OCI-LY3 (cell line): ENCODE results near the gene GJA8.
A peak's percentile ranks its signal among the peaks of the same experiment; 100 is the strongest.

ENCODE experiments used
- H2AFZ ChIP-seq: fragments of 200-600, 300-600 bp; shearing (Covaris generic); 2 replicates; pipeline ENCODE4 v1.6.0; 2014; ENCODE audit warnings: antibody characterized with exemption, low read depth, low read length
- H3K27ac ChIP-seq: fragments of 200-600, 300-600 bp; sonication (generic); 2 replicates; pipeline ENCODE4 v1.5.1; 2014; ENCODE audit warnings: mild to moderate bottlenecking, low read length, moderate library complexity, mixed read lengths
- H3K27me3 ChIP-seq: fragments of 200-600, 300-600 bp; sonication (generic); 2 replicates; pipeline ENCODE4 v1.6.1; 2014; ENCODE audit warnings: low read depth, low read length, mixed read lengths
- H3K36me3 ChIP-seq: fragments of 200-600, 300-600 bp; sonication (generic); replicated peaks from 2 replicates; pipeline ENCODE3; 2014; ENCODE audit warnings: low read depth, low read length, mixed read lengths
- H3K4me1 ChIP-seq: fragments of 300-600, 200-600 bp; sonication (generic); 2 replicates; pipeline ENCODE4 v1.6.1; 2014; ENCODE audit warnings: low read length, mixed read lengths
- H3K4me2 ChIP-seq: fragments of 200-600, 300-600 bp; sonication (generic); 2 replicates; pipeline ENCODE4 v1.6.1; 2014; ENCODE audit warnings: low read length, mixed read lengths
- H3K4me3 ChIP-seq: fragments of 300-600, 200-600 bp; sonication (generic); 2 replicates; pipeline ENCODE4 v1.5.1; 2014; ENCODE audit warnings: antibody characterized with exemption, mild to moderate bottlenecking, low read length, moderate library complexity
- H3K79me2 ChIP-seq: fragments of 300-600, 200-600 bp; shearing (Covaris generic); 2 replicates; pipeline ENCODE4 v1.6.1; 2014; ENCODE audit warnings: mild to moderate bottlenecking, low read length, mixed read lengths
- H3K9ac ChIP-seq: fragments of 300-600, 200-600 bp; shearing (Covaris generic); 2 replicates; pipeline ENCODE4 v1.6.0; 2014; ENCODE audit warnings: mild to moderate bottlenecking, low read length, moderate library complexity
- H3K9me3 ChIP-seq: fragments of 200-600, 300-600 bp; shearing (Covaris generic); 2 replicates; pipeline ENCODE4 v1.6.1; 2014; ENCODE audit warnings: low read length, mixed read lengths; ENCODE audit not compliant: insufficient read depth
- H4K20me1 ChIP-seq: fragments of 200-600, 300-600 bp; sonication (generic); 2 replicates; pipeline ENCODE4 v1.6.1; 2016; ENCODE audit warnings: low read length, mixed read lengths; ENCODE audit not compliant: insufficient read depth
- EZH2phosphoT487 ChIP-seq: fragments of 200-600 bp; shearing (Covaris generic); IDR thresholded peaks from 2 replicates; pipeline ENCODE4 v1.6.1; 2018; ENCODE audit warnings: antibody characterized with exemption, mixed run types, low read depth
- TF ChIP-seq, protein P1 (sequence below): fragments of 200-600, 300-600 bp; sonication (generic); IDR thresholded peaks from 2 replicates; pipeline ENCODE4 v1.5.1; 2014; ENCODE audit warnings: antibody characterized with exemption, low read length, low read depth

The GJA8 gene

DNA sequence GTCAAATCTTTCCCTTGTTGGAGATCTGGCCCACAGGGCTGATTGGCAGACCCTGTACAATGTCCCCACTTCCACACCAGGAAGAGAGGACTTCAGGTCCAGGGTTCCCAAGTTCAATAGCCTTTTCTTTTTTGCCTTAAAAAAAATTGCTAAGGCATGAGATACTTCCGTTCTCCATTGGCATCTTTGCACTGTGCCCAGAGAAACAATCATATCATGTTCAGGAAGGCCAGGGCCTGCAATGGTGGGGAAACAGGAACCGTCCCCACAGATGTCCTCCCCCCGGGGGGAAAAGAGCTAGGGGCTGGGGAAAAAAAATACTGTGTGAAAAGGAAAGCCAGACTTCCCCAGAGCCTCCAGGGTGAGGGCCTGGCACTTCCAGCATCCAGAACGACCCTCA, 24.6 kb upstream of the GJA8 start:
- H3K27ac ChIP-seq, result no peak overlapping the region
- TF ChIP-seq, protein P1, sequence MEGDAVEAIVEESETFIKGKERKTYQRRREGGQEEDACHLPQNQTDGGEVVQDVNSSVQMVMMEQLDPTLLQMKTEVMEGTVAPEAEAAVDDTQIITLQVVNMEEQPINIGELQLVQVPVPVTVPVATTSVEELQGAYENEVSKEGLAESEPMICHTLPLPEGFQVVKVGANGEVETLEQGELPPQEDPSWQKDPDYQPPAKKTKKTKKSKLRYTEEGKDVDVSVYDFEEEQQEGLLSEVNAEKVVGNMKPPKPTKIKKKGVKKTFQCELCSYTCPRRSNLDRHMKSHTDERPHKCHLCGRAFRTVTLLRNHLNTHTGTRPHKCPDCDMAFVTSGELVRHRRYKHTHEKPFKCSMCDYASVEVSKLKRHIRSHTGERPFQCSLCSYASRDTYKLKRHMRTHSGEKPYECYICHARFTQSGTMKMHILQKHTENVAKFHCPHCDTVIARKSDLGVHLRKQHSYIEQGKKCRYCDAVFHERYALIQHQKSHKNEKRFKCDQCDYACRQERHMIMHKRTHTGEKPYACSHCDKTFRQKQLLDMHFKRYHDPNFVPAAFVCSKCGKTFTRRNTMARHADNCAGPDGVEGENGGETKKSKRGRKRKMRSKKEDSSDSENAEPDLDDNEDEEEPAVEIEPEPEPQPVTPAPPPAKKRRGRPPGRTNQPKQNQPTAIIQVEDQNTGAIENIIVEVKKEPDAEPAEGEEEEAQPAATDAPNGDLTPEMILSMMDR, result no peak
- TF ChIP-seq EZH2phosphoT487, result no peak

DNA sequence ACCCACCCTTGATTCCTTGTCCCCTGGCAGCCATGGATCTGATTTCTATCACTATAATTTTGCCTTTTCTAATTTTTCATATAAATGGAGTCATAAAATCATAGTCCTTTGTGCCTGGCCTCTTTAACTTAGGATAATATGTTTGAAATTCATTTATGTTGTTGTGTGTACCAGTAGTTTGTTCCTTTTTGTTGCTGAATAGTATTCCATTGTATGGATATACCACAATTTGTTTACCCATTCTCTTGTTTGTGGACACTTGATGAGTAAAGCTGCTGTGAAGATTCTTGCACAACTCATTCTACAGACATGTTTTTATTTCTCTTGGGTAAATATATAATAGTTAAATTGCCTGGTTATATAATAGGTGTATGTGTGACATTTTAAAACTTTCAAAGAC, 22.7 kb upstream of the GJA8 start:
- H3K9ac ChIP-seq, result no peak overlapping the region
- H3K79me2 ChIP-seq, result no peaks in the 10 kb centered on the region
- no peak for TF ChIP-seq EZH2phosphoT487
- TF ChIP-seq, protein P1, result no peak
- H3K36me3 ChIP-seq, result no peaks in the 10 kb centered on the region
- H3K27me3 ChIP-seq, result 0 out of 2 replicates have a peak, but pooled peaks cover 5% of the 10 kb centered on the region
- peaks cover 6% of the 10 kb centered on the region; the same call in 1 of the 2 replicates for H3K9me3 ChIP-seq
- H3K4me1 ChIP-seq, result no peaks in the 10 kb centered on the region
- H2AFZ ChIP-seq, result no peak overlapping the region
- H3K4me3 ChIP-seq, result no peak overlapping the region
- H4K20me1 ChIP-seq, result no peaks in the 10 kb centered on the region
- no peak overlapping the region for H3K27ac ChIP-seq
- H3K4me2 ChIP-seq, result no peak overlapping the region

More for the DNA sequence above, 24.6 kb upstream of the GJA8 start:
- no peaks in the 10 kb centered on the region for H3K4me1 ChIP-seq
- no peak overlapping the region for H2AFZ ChIP-seq
- no peaks in the 10 kb centered on the region for H3K79me2 ChIP-seq
- H4K20me1 ChIP-seq, result no peaks in the 10 kb centered on the region
- H3K9ac ChIP-seq, result no peak overlapping the region
- H3K36me3 ChIP-seq, result no peaks in the 10 kb centered on the region
- H3K9me3 ChIP-seq, result peaks cover 6% of the 10 kb centered on the region; the same call in 1 of the 2 replicates
- H3K27me3 ChIP-seq, result 0 out of 2 replicates have a peak, but pooled peaks cover 4% of the 10 kb centered on the region
- H3K4me3 ChIP-seq, result no peak overlapping the region
- no peak overlapping the region for H3K4me2 ChIP-seq

DNA sequence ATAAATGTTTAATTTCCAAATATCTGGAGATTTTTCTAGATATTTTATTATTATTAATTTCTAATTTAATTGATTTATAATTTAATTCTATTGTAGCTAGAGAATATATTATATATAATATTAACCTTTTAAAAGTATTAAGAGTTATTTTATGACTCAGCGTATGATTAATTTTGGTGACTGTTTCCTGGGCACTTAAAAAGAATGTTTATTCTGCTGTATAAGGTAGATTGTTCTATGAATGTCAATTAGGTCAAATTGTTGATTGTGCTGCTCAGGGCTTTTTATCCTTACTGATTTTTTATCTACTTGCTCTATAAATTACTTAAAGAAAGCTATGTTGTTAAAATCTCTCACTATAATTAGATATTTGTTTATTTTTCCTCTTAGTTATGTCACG, 20.1 kb upstream of the GJA8 start:
- Histone ChIP-seq H3K9me3 (peaks cover 6% of the 10 kb centered on the region; the same call in 1 of the 2 replicates), H3K36me3 (no peaks in the 10 kb centered on the region), H3K4me2 (no peak overlapping the region), H3K9ac (no peak overlapping the region), H4K20me1 (no peaks in the 10 kb centered on the region), H2AFZ (no peak overlapping the region), H3K79me2 (no peaks in the 10 kb centered on the region), H3K4me1 (no peaks in the 10 kb centered on the region), H3K27me3 (0 out of 2 replicates have a peak, but pooled peaks cover 5% of the 10 kb centered on the region), H3K4me3 (no peak overlapping the region), H3K27ac (no peak overlapping the region)
- TF ChIP-seq, protein P1, result no peak
- no peak for TF ChIP-seq EZH2phosphoT487

DNA sequence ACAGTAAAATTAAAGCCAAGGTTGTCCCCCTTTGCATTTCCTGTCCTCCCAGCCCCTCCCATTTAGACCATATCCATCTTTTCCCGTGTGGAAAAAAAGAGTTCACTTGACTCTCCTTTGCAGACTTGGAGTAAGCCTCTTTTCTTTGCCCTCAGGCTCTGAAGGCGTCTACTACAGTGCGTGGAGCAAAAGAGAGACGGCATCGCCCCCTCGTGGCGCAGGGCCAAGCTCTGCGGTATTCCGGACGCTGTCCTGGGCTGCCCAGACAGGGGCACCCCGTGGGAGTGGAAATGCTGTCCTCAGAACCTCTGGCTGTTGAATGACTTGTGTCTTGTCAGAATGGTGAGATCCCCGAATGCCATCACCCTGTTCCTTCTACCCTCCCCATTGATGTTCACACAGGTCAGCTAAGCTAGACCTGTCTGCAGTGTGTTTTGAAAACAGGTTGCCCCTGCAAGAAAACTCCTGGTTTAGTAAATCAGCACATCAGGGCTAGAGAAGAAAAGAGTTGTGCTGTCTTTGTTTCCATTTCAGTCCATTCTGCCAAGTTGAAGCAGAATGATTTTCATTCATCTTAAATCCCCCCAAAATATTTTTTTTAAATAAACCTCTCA, 12.3 kb upstream of the GJA8 start:
- no peak overlapping the region for H3K27ac ChIP-seq
- no peak overlapping the region for H3K9ac ChIP-seq
- peak overlapping the region; percentile 37 for H3K4me2 ChIP-seq
- no peak overlapping the region for H2AFZ ChIP-seq
- H4K20me1 ChIP-seq, result no peaks in the 10 kb centered on the region
- no peaks in the 10 kb centered on the region for H3K9me3 ChIP-seq
- H3K79me2 ChIP-seq, result no peaks in the 10 kb centered on the region
- no peaks in the 10 kb centered on the region for H3K36me3 ChIP-seq
- H3K4me1 ChIP-seq, result no peaks in the 10 kb centered on the region
- H3K27me3 ChIP-seq, result peaks cover 8% of the 10 kb centered on the region
- TF ChIP-seq, protein P1, result peak; percentile 94
- TF ChIP-seq EZH2phosphoT487, result no peak
- H3K4me3 ChIP-seq, result no peak overlapping the region
